HFFc6 (cell line): ENCODE results near the gene SLC17A5. TPM values are rescaled to one million over a fixed set of nuclear protein-coding genes. Genes with fewer than 3 reads are reported as not detected.
A peak's percentile ranks its signal among the peaks of the same experiment; 100 is the strongest.
"Not testable (repeated sequence)": the region's sequence is repeated elsewhere in the genome, so short reads cannot be mapped to it uniquely, and the experiment has no call there.

Experiments used
- DNase-seq: peaks from one replicate; pipeline ENCODE4 v3.0.0-alpha.2; 2018
- H3K27ac Mint-ChIP-seq: 2 replicates; pipeline ENCODE4 v1.8.0; 2020; ENCODE audit warnings: mild to moderate bottlenecking, mixed read lengths
- H3K27me3 Mint-ChIP-seq: 2 replicates; pipeline ENCODE4 v1.8.0; 2021; ENCODE audit warnings: mild to moderate bottlenecking, moderate library complexity, mixed read lengths; ENCODE audit not compliant: insufficient read depth
- H3K36me3 Mint-ChIP-seq: 2 replicates; pipeline ENCODE4 v1.8.0; 2021; ENCODE audit warnings: low read depth, mixed read lengths
- H3K4me1 Mint-ChIP-seq: 2 replicates; pipeline ENCODE4 v1.8.0; 2020; ENCODE audit warnings: low read depth, mixed read lengths
- H3K4me3 Mint-ChIP-seq: 2 replicates; pipeline ENCODE4 v1.8.0; 2020; ENCODE audit warnings: mild to moderate bottlenecking, moderate library complexity, mixed read lengths
- H3K9me3 Mint-ChIP-seq: 2 replicates; pipeline ENCODE4 v1.8.0; 2020; ENCODE audit warnings: mild to moderate bottlenecking, mixed read lengths
- CTCF ChIP-seq: fragments of 200-600 bp; sonication (generic); IDR thresholded peaks from 2 replicates; pipeline ENCODE4 v1.5.0; 2021; ENCODE audit warnings: antibody characterized with exemption, mild to moderate bottlenecking
- total RNA-seq, 6 experiments: library from RNA; stranded (reverse); fragmentation: NEBNext Ultra II Directional; extraction: Animal tissue kit (Norgen Biotek cat#: 25700); gene quantifications; 2 replicates in 1 of 6; 3 replicates in 5 of 6; pipeline ENCODE4 v1.2.3, GENCODE V29; 2021

Gene SLC17A5
- total RNA-seq, 6 experiments from 2014 or later = 20.4 to 29.9 (median 26.8) TPM

DNA sequence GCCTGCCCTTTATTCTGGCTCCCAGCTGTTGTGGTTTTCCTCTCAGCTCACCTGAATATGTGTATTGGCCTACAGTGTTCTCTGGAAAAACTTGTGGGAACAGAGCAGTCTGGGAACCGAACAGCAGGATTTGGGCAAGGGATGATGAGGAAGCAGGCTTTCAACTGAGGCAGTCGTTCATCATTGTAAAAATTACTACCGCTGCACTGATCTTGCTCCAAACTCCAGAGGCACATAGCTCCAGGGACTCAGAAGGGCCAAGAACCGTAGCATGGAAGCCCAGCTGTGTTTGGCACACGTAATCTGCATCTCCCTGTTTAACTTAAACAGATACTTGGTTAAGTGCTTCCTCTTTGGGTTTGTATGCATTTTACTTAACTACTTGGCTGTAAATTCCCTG is 84.7 kb downstream of the SLC17A5 start:
- no peak overlapping the region for H3K27ac Mint-ChIP-seq
- DNase-seq = no peak
- H3K9me3 Mint-ChIP-seq = no peaks in the 10 kb centered on the region
- H3K4me1 Mint-ChIP-seq = peaks cover 37% of the 10 kb centered on the region
- peaks cover 1% of the 10 kb centered on the region; the same call in 1 of the 2 replicates for H3K27me3 Mint-ChIP-seq
- no peaks in the 10 kb centered on the region; the same call in 1 of the 2 replicates for H3K36me3 Mint-ChIP-seq
- H3K4me3 Mint-ChIP-seq = no peak overlapping the region
- TF ChIP-seq CTCF = no peak

GRCh38 chr6:73566954-73567591 is 86.7 kb downstream of the SLC17A5 start:
- peak; percentile 22 for DNase-seq
- Mint-ChIP-seq H3K4me3 (peak overlapping the region; percentile 0; the same call in 1 of the 2 replicates), H3K4me1 (peaks cover 37% of the 10 kb centered on the region), H3K9me3 (no peaks in the 10 kb centered on the region), H3K27ac (peak overlapping the region; percentile 47), H3K27me3 (peaks cover 3% of the 10 kb centered on the region; the same call in 1 of the 2 replicates), H3K36me3 (no peaks in the 10 kb centered on the region; the same call in 1 of the 2 replicates)
- no peak for TF ChIP-seq CTCF

DNA sequence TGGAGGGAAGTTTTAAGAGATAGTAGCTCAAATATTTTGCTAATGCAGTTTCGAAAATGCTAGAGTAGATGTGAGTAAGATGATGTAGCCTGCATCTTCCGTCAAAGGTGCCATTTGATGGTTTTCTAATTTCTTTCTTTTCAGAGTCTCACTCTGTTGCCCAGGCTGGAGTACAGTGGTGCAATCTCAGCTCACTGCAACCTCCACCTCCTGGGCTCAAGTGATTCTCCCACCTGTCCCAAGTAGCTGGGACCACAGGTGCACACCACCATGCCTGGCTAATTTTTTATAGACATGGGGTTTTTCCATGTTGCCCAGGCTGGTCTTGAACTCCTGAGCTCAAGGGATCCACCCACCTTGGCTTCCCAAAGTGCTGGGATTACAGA is 87.3 kb downstream of the SLC17A5 start:
- DNase-seq, H3K27ac Mint-ChIP-seq, H3K9me3 Mint-ChIP-seq, H3K27me3 Mint-ChIP-seq, H3K36me3 Mint-ChIP-seq: not testable (repeated sequence)
- Mint-ChIP-seq H3K4me3 (peak overlapping the region; percentile 26; the same call in 1 of the 2 replicates), H3K4me1 (peaks cover 37% of the 10 kb centered on the region)

DNA sequence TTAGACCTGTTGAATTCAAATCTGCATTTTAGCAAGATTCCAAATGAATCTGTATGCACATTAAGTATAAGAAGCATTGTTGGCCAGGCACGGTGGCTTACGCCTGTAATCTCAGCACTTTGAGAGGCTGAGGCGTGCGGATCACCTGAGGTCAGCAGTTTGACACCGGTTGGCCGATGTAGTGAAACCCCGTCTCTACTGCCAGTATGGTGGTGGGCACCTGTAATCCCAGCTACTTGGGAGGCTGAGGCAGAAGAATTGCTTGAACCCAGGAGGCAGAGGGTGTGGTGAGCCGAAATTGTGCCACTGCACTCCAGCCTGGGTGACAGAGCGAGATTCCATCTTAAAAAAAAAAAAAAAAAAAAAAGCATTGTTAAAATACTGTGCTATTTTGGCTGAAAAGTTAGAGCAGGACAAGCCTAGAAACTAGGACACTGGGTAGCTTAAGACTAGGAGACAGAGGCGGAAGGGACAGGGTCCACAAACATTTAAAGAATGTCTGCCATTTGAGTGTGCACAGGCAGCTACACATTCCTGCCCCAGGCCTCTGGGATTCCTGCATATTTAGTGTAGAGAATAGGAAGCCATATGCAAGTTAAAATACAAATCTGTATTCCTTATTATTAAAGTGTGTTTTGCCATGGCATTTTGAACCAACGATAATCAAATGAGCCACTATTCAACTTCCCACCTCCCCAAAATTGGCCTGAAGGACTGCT is 87.9 kb downstream of the SLC17A5 start:
- H3K27ac Mint-ChIP-seq = peak overlapping the region; percentile 52
- peaks cover 1% of the 10 kb centered on the region; the same call in 1 of the 2 replicates for H3K27me3 Mint-ChIP-seq
- peak overlapping the region; percentile 26; the same call in 1 of the 2 replicates for H3K4me3 Mint-ChIP-seq
- no peak for TF ChIP-seq CTCF
- H3K9me3 Mint-ChIP-seq = no peaks in the 10 kb centered on the region
- no peaks in the 10 kb centered on the region for H3K36me3 Mint-ChIP-seq
- H3K4me1 Mint-ChIP-seq = peaks cover 39% of the 10 kb centered on the region
- peak; percentile 52 for DNase-seq

GRCh38 chr6:73564578-73565345 is 89.0 kb downstream of the SLC17A5 start:
- H3K27me3 Mint-ChIP-seq = peaks cover 1% of the 10 kb centered on the region; the same call in 1 of the 2 replicates
- peaks cover 46% of the 10 kb centered on the region for H3K4me1 Mint-ChIP-seq
- no peaks in the 10 kb centered on the region for H3K9me3 Mint-ChIP-seq
- H3K36me3 Mint-ChIP-seq = no peaks in the 10 kb centered on the region
- no peak for TF ChIP-seq CTCF
- no peak for DNase-seq
- no peak overlapping the region for H3K4me3 Mint-ChIP-seq
- H3K27ac Mint-ChIP-seq = no peak overlapping the region
